Mesendoderm (in vitro differentiated cells): ENCODE measurements around the gene PAQR5.
"Not testable (repeated sequence)": the region's sequence is repeated elsewhere in the genome, so short reads cannot be mapped to it uniquely, and the experiment has no call there.

ENCODE experiments used
- DNase-seq: peaks from one replicate; pipeline ENCODE4 v3.0.0; 2013
- H2AK5ac ChIP-seq: 2 replicates; pipeline ENCODE4 v1.6.1; 2013; ENCODE audit warnings: low read length, inconsistent platforms
- H2BK120ac ChIP-seq: 2 replicates; pipeline ENCODE4 v1.6.1; 2013; ENCODE audit warnings: low read depth, mild to moderate bottlenecking, low read length, moderate library complexity, mixed read lengths
- H2BK15ac ChIP-seq: replicated peaks from 2 replicates; pipeline ENCODE4 v1.6.1; 2013; ENCODE audit warnings: low read depth, mild to moderate bottlenecking, moderate library complexity
- H2BK5ac ChIP-seq: 2 replicates; pipeline ENCODE4 v1.6.1; 2013; ENCODE audit warnings: low read length, inconsistent platforms
- H3K18ac ChIP-seq: 2 replicates; pipeline ENCODE4 v1.6.1; 2013; ENCODE audit warnings: mild to moderate bottlenecking, low read length, mixed read lengths
- H3K23ac ChIP-seq: one replicate; pipeline ENCODE4 v1.6.1; 2013; ENCODE audit warnings: low read length
- H3K27ac ChIP-seq: 2 replicates; pipeline ENCODE4 v1.5.1; 2013; ENCODE audit warnings: low read depth, mild to moderate bottlenecking, inconsistent platforms, low read length, moderate library complexity
- H3K27me3 ChIP-seq: 2 replicates; pipeline ENCODE4 v1.6.1; 2013; ENCODE audit warnings: low read length, control low read depth, mild to moderate bottlenecking, inconsistent platforms; ENCODE audit not compliant: insufficient read depth, poor library complexity
- H3K36me3 ChIP-seq: 2 replicates; pipeline ENCODE4 v1.6.1; 2013; ENCODE audit warnings: low read length, inconsistent platforms; ENCODE audit not compliant: control insufficient read depth, insufficient read depth
- H3K4ac ChIP-seq: one replicate; pipeline ENCODE4 v1.6.1; 2013; ENCODE audit warnings: low read depth, mild to moderate bottlenecking, low read length, moderate library complexity
- H3K4me1 ChIP-seq: 2 replicates; pipeline ENCODE4 v1.6.1; 2013; ENCODE audit warnings: low read depth, low read length, inconsistent platforms; ENCODE audit not compliant: control insufficient read depth
- H3K4me2 ChIP-seq: 2 replicates; pipeline ENCODE4 v1.6.1; 2013; ENCODE audit warnings: low read length
- H3K4me3 ChIP-seq: 2 replicates; pipeline ENCODE4 v1.5.1; 2013; ENCODE audit warnings: mild to moderate bottlenecking, low read length
- H3K56ac ChIP-seq: one replicate; pipeline ENCODE4 v1.6.1; 2013; ENCODE audit warnings: low read length
- H3K79me1 ChIP-seq: 2 replicates; pipeline ENCODE4 v1.6.1; 2013; ENCODE audit warnings: low read length, inconsistent platforms
- H3K79me2 ChIP-seq: 2 replicates; pipeline ENCODE4 v1.6.1; 2013; ENCODE audit warnings: mild to moderate bottlenecking, low read length; ENCODE audit not compliant: control insufficient read depth, insufficient read depth
- H3K9ac ChIP-seq: 2 replicates; pipeline ENCODE4 v1.6.1; 2013; ENCODE audit warnings: low read length, inconsistent platforms
- H4K5ac ChIP-seq: one replicate; pipeline ENCODE4 v1.6.1; 2013; ENCODE audit warnings: low read length
- H4K8ac ChIP-seq: one replicate; pipeline ENCODE4 v1.6.1; 2013; ENCODE audit warnings: low read depth, mild to moderate bottlenecking, control low read depth, low read length, moderate library complexity
- WGBS: extraction: QIAGEN DNeasy Blood & Tissue Kit; methylation state at CpG from one replicate; pipeline ENCODE4 v1.1.7; 2013; ENCODE audit warnings: low lambda C conversion rate, missing lambda C conversion rate; ENCODE audit not compliant: insufficient coverage; ENCODE audit errors: extremely low coverage; 5-methylcytosine and 5-hydroxymethylcytosine counted together

Gene PAQR5

GRCh38 chr15:69297642-69298353, 914 bp upstream of the PAQR5 start:
- Histone ChIP-seq H3K79me1 (no peaks in the 10 kb centered on the region), H3K36me3 (no peaks in the 10 kb centered on the region), H2BK15ac (no peak overlapping the region), H2BK120ac (no peak overlapping the region), H3K27me3 (peaks cover 13% of the 10 kb centered on the region), H3K56ac (no peak overlapping the region), H3K4me3 (no peak overlapping the region), H3K9ac (no peak overlapping the region), H3K4ac (no peak overlapping the region), H3K79me2 (no peaks in the 10 kb centered on the region), H3K4me2 (no peak overlapping the region), H4K5ac (no peak overlapping the region), H2BK5ac (no peak overlapping the region), H4K8ac (no peak overlapping the region), H3K27ac (no peak overlapping the region), H3K18ac (no peak overlapping the region), H3K23ac (no peak overlapping the region), H2AK5ac (no peak overlapping the region), H3K4me1 (no peaks in the 10 kb centered on the region)
- WGBS = no CpG with 5 or more reads among the region's 10 CpGs
- DNase-seq = no peak

DNA sequence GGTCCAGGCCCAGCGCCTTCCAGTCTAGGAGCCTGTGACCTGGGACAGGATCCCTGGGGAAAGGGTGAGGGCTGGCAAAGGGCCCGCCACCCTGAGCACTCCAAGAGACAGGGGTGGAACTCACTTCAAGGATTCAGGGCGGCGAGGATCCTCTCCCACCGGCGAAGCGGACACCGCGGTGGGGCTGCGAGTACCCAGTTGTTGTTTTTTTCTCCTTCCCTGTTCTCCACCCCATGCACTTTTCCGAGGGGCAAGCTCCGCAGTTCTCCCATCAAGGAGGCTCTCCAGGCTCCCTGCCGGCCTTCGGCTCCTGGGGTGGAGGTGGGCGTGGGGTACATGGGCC, 387 bp upstream of the PAQR5 start:
- WGBS = no CpG with 5 or more reads among the region's 15 CpGs
- H3K4me3 ChIP-seq = no peak overlapping the region
- no peak overlapping the region for H4K5ac ChIP-seq
- H2BK5ac ChIP-seq = no peak overlapping the region
- H3K27ac ChIP-seq = no peak overlapping the region
- no peak overlapping the region for H3K23ac ChIP-seq
- H3K79me1 ChIP-seq = no peaks in the 10 kb centered on the region
- no peak overlapping the region for H2AK5ac ChIP-seq
- no peaks in the 10 kb centered on the region for H3K36me3 ChIP-seq
- DNase-seq = no peak
- no peaks in the 10 kb centered on the region for H3K79me2 ChIP-seq
- H4K8ac ChIP-seq = no peak overlapping the region
- peak overlapping the region; percentile 47 for H3K56ac ChIP-seq
- H2BK15ac ChIP-seq = no peak overlapping the region
- no peak overlapping the region for H3K4ac ChIP-seq
- H3K4me2 ChIP-seq = peak overlapping the region; percentile 45
- no peaks in the 10 kb centered on the region for H3K4me1 ChIP-seq
- H2BK120ac ChIP-seq = no peak overlapping the region
- H3K9ac ChIP-seq = peak overlapping the region; percentile 20
- no peak overlapping the region for H3K18ac ChIP-seq
- H3K27me3 ChIP-seq = peaks cover 13% of the 10 kb centered on the region

- no peak overlapping the region for H3K18ac ChIP-seq
- H3K4me3 ChIP-seq = no peak overlapping the region
- no peak for DNase-seq
- no peaks in the 10 kb centered on the region for H3K36me3 ChIP-seq
- no peak overlapping the region for H2BK120ac ChIP-seq
- no peak overlapping the region for H4K8ac ChIP-seq
- peak overlapping the region; percentile 25 for H3K56ac ChIP-seq
- H2BK5ac ChIP-seq = no peak overlapping the region
- H3K9ac ChIP-seq = no peak overlapping the region
- no peak overlapping the region for H4K5ac ChIP-seq
- WGBS = no CpG with 5 or more reads among the region's 16 CpGs
- H3K79me2 ChIP-seq = no peaks in the 10 kb centered on the region
- H3K23ac ChIP-seq = no peak overlapping the region
- peaks cover 13% of the 10 kb centered on the region for H3K27me3 ChIP-seq
- H2AK5ac ChIP-seq = no peak overlapping the region
- H3K4ac ChIP-seq = no peak overlapping the region
- H3K4me2 ChIP-seq = peak overlapping the region; percentile 38
- H2BK15ac ChIP-seq = no peak overlapping the region
- no peaks in the 10 kb centered on the region for H3K79me1 ChIP-seq
- no peak overlapping the region for H3K27ac ChIP-seq
- H3K4me1 ChIP-seq = no peaks in the 10 kb centered on the region
Measured at GRCh38 chr15:69299451-69299886, 757 bp downstream of the PAQR5 start.

GRCh38 chr15:69299943-69300588, 1.4 kb downstream of the PAQR5 start:
- Histone ChIP-seq H3K36me3 (no peaks in the 10 kb centered on the region), H3K56ac (no peak overlapping the region), H4K8ac (no peak overlapping the region), H4K5ac (no peak overlapping the region), H3K23ac (no peak overlapping the region), H2BK5ac (no peak overlapping the region), H2AK5ac (no peak overlapping the region), H3K4me1 (no peaks in the 10 kb centered on the region), H3K79me2 (no peaks in the 10 kb centered on the region), H2BK120ac (no peak overlapping the region), H3K27ac (no peak overlapping the region), H3K9ac (no peak overlapping the region), H2BK15ac (no peak overlapping the region), H3K4me2 (no peak overlapping the region), H3K4me3 (no peak overlapping the region), H3K27me3 (peaks cover 13% of the 10 kb centered on the region), H3K79me1 (no peaks in the 10 kb centered on the region), H3K18ac (no peak overlapping the region), H3K4ac (no peak overlapping the region)
- DNase-seq = peak; percentile 37
- WGBS = no CpG with 5 or more reads among the region's 9 CpGs

DNA sequence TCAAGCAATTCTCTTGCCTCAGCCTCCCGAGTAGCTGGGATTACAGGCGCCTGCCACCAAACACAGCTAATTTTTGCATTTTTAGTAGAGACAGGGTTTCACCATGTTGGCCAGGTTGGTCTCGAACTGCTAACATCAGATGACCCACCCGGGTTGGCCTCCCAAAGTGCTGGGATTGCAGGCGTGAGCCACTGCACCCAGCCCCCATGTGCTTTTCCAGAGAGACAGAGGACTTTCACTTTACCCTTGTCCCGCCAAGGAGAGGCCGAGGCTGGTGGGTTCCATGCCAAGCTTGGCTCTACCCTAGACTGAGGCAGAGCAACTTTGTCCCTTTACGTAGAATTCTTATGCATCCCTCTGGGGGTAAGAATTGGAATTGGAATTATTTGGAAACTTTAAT, 2.4 kb downstream of the PAQR5 start:
- H4K8ac ChIP-seq, H2BK5ac ChIP-seq, H3K4me3 ChIP-seq, H3K56ac ChIP-seq, H3K4me2 ChIP-seq, H3K36me3 ChIP-seq, H3K79me2 ChIP-seq, H3K4ac ChIP-seq, H2AK5ac ChIP-seq, H3K27ac ChIP-seq, H3K23ac ChIP-seq, H3K4me1 ChIP-seq, H3K9ac ChIP-seq, H3K18ac ChIP-seq, H2BK120ac ChIP-seq, H3K79me1 ChIP-seq, DNase-seq, H2BK15ac ChIP-seq, H4K5ac ChIP-seq: not testable (repeated sequence)
- no CpG with 5 or more reads among the region's 8 CpGs for whole genome bisulfite sequencing
- H3K27me3 ChIP-seq = peaks cover 13% of the 10 kb centered on the region
